KOPT-K1 (cell line): ENCODE measurements around the gene RPL39.
"Not testable (repeated sequence)": the region's sequence is repeated elsewhere in the genome, so short reads cannot be mapped to it uniquely, and the experiment has no call there.

Source experiments
- H3K27ac ChIP-seq: fragments of 200-600 bp; sonication (generic); 2 replicates; pipeline ENCODE4 v1.5.1; 2016; ENCODE audit warnings: antibody characterized with exemption, mild to moderate bottlenecking, low read depth, low read length; ENCODE audit not compliant: poor library complexity, severe bottlenecking
- H3K36me3 ChIP-seq: fragments of 200-600 bp; sonication (generic); 2 replicates; pipeline ENCODE4 v1.5.1; 2017; ENCODE audit warnings: antibody characterized with exemption, mild to moderate bottlenecking, low read length, moderate library complexity; ENCODE audit not compliant: insufficient read depth
- H3K9me3 ChIP-seq: fragments of 200-600 bp; sonication (generic); 2 replicates; pipeline ENCODE4 v1.5.1; 2017; ENCODE audit warnings: antibody characterized with exemption, low read length, mild to moderate bottlenecking; ENCODE audit not compliant: insufficient read depth, poor library complexity, severe bottlenecking

Gene RPL39

GRCh38 chrX:119755981-119756533, 35.4 kb downstream of the RPL39 start:
- no peaks in the 10 kb centered on the region for H3K36me3 ChIP-seq
- peak overlapping the region; percentile 86 for H3K27ac ChIP-seq
- no peaks in the 10 kb centered on the region for H3K9me3 ChIP-seq

GRCh38 chrX:119753639-119754257, 37.7 kb downstream of the RPL39 start:
- H3K27ac ChIP-seq = peak overlapping the region; percentile 35
- no peaks in the 10 kb centered on the region for H3K9me3 ChIP-seq
- no peaks in the 10 kb centered on the region for H3K36me3 ChIP-seq

GRCh38 chrX:119753001-119753400, 38.4 kb downstream of the RPL39 start:
- Histone ChIP-seq H3K9me3 (no peaks in the 10 kb centered on the region), H3K27ac (no peak overlapping the region)

GRCh38 chrX:119750751-119751150, 40.7 kb downstream of the RPL39 start:
- not testable (repeated sequence) for H3K27ac ChIP-seq, H3K9me3 ChIP-seq, H3K36me3 ChIP-seq

More at GRCh38 chrX:119753001-119753400, 38.4 kb downstream of the RPL39 start:
- no peaks in the 10 kb centered on the region for H3K36me3 ChIP-seq

GRCh38 chrX:119750131-119750530, 41.3 kb downstream of the RPL39 start:
- not testable (repeated sequence) for H3K27ac ChIP-seq, H3K36me3 ChIP-seq, H3K9me3 ChIP-seq

- no peaks in the 10 kb centered on the region for H3K9me3 ChIP-seq
Measured at GRCh38 chrX:119745283-119745848, 46.1 kb downstream of the RPL39 start.

GRCh38 chrX:119738742-119739141, 52.7 kb downstream of the RPL39 start:
- Histone ChIP-seq H3K27ac (no peak overlapping the region), H3K36me3 (no peaks in the 10 kb centered on the region), H3K9me3 (no peaks in the 10 kb centered on the region)

More at GRCh38 chrX:119745283-119745848, 46.1 kb downstream of the RPL39 start:
- Histone ChIP-seq H3K27ac (no peak overlapping the region), H3K36me3 (no peaks in the 10 kb centered on the region)
